VCaP (cell line): ENCODE results near the gene MOB3A.
"Not testable (repeated sequence)": the region's sequence is repeated elsewhere in the genome, so short reads cannot be mapped to it uniquely, and the experiment has no call there.

ENCODE experiments used
- H3K27ac ChIP-seq: fragments of 450-650 bp; 2 replicates; pipeline ENCODE4 v1.5.1; 2017
- TF ChIP-seq, protein P1 (sequence below): fragments of 450-650 bp; conservative IDR thresholded peaks from 2 replicates; pipeline ENCODE4 v1.5.1; 2017; ENCODE audit warnings: mild to moderate bottlenecking, moderate library complexity

MOB3A gene

GRCh38 chr19:2099054-2099501, 3.0 kb upstream of the MOB3A start:
- TF ChIP-seq, protein P1, sequence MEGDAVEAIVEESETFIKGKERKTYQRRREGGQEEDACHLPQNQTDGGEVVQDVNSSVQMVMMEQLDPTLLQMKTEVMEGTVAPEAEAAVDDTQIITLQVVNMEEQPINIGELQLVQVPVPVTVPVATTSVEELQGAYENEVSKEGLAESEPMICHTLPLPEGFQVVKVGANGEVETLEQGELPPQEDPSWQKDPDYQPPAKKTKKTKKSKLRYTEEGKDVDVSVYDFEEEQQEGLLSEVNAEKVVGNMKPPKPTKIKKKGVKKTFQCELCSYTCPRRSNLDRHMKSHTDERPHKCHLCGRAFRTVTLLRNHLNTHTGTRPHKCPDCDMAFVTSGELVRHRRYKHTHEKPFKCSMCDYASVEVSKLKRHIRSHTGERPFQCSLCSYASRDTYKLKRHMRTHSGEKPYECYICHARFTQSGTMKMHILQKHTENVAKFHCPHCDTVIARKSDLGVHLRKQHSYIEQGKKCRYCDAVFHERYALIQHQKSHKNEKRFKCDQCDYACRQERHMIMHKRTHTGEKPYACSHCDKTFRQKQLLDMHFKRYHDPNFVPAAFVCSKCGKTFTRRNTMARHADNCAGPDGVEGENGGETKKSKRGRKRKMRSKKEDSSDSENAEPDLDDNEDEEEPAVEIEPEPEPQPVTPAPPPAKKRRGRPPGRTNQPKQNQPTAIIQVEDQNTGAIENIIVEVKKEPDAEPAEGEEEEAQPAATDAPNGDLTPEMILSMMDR, result no peak
- no peak overlapping the region for H3K27ac ChIP-seq

- H3K27ac ChIP-seq, result peak overlapping the region; percentile 60
These were observed 1.8 kb upstream of the MOB3A start for GRCh38 chr19:2097886-2098327.

DNA sequence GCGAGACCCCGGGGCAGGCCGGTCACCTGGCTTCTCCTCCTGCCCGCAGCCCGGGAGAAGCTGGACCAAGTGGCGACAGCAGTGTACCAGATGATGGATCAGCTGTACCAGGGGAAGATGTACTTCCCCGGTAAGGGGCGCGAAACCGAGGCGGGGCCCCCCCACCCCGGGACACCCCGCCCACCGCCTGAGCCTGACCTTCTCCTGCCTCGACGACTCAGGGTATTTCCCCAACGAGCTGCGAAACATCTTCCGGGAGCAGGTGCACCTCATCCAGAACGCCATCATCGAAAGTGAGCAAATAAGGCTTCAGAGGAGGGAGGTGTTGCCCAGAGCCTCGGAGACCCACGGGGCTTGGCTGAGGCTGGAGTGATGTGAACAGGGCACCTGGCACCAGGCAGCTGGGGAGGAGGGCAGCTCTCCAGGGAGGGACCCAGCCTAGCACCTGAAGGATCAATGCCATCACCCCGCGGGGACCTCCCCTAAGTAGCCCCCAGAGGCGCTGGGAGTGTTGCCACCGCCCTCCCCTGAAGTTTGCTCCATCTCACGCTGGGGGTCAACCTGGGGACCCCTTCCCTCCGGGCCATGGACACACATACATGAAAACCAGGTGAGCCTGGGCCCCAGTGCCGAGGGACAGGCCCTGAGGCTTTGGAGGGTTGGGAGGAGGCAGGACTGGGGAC, 1.2 kb upstream of the MOB3A start:
- H3K27ac ChIP-seq, result peak overlapping the region; percentile 60
- TF ChIP-seq, protein P1, result no peak

More at GRCh38 chr19:2097886-2098327, 1.8 kb upstream of the MOB3A start:
- TF ChIP-seq, protein P1, result no peak

DNA sequence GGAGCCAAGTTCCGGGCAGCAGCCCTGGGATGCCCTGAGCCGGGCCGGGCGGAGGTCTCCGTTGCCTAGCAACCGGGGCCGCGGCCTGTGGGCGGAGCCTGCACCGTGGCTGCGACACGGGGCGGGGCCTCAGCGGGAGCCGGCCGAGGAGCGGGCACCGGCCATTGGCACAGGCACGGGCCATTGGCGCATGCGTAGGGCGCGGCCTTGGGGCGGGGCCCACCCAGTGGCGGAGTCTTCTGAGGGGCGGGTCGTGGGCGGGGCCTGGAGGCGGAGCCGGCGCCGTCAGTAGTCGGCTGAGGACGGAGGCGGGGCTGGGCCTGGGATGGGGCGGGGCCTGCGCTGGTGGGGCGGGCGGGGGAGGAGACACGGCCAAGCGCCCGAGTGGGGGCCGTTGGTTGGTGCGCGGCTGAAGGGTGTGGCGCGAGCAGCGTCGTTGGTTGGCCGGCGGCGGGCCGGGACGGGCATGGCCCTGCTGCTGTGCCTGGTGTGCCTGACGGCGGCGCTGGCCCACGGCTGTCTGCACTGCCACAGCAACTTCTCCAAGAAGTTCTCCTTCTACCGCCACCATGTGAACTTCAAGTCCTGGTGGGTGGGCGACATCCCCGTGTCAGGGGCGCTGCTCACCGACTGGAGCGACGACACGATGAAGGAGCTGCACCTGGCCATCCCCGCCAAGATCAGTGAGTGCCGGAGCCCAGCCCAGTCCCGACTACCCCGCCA, 515 bp upstream of the MOB3A start, which contains the start of gene IZUMO4:
Gene IZUMO4 (plus strand): TSS at position 436 of the 723 bp plus-strand sequence. CDS start 31 bp downstream, at position 467.
- TF ChIP-seq, protein P1, result peak; percentile 51
- H3K27ac ChIP-seq, result peak within 1 kb of the TSS; percentile 85

DNA sequence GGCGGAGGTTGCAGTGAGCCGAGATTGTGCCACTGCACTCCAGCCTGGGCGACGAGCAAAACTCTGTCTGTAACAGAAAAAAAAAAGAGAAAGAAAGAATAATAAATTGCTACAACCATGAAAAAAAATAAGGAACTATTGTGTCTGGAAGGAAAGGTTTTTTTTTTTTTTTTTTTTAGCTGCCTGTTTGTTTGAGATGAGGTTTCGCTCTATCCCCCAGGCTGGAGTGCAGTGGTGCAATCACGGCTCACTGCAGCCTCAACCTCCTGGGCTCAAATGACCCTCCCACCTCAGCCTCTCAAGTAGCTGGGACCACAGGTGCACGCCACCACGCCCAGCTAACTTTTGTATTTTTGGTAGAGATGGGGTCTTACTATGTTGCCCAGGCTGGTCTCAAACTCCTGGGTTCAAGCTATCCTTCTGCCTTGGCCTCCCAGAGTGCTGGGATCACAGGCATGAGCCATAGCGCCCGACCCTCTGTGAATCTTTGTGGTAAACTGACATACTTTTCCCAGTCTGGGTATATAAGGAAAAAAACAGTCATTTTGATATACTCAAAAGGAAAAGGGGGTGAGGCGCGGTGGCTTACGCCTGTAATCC, 4.1 kb downstream of the MOB3A start:
- not testable (repeated sequence) for H3K27ac ChIP-seq

- TF ChIP-seq, protein P1, result no peak
- H3K27ac ChIP-seq, result no peak overlapping the region
These were observed 6.4 kb downstream of the MOB3A start for GRCh38 chr19:2089727-2090053.

DNA sequence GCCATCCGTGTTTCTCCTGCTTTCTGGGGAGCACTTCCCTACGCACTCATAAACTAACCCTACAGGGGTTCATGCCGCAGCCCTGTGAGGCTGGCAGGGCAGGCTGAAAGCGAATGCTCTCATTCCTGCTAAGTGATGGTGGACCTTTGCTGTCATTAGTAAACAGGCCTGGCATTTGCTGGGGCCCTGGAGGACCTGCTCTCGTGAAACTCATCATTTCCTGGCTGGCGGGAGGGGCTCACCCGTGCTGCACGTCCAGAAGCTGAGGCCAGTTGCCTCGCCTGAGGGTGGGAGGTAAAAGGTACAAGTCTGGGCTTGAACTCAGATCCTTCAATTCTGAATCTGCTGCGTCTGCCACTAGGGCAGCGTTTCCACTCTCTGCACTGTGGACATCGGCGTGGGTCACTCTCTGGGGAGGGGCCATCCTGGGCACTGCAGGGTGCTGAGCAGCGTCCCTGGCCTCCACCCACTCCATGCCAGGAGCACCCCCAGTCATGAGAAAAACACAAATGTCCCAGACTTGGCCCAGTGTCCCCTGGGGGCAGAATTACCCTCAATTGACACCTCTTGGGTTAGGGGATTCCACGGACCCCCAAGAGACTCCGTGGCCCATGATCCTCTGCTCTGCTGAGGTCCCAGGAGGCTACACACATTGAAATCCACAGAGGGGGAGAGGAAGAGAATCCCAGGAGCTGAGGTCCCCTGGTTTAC, 7.0 kb downstream of the MOB3A start:
- no peak overlapping the region for H3K27ac ChIP-seq
- TF ChIP-seq, protein P1, result no peak
